Chondrocyte (in vitro differentiated cells): ENCODE results near the gene CTNS. TPM values are rescaled to one million over a fixed set of nuclear protein-coding genes. Genes with fewer than 3 reads are reported as not detected.
A peak's percentile ranks its signal among the peaks of the same experiment; 100 is the strongest.

Experiments
- DNase-seq: peaks from one replicate; pipeline ENCODE4 v3.0.0; 2021; ENCODE audit warnings: mixed read lengths, low spot score
- H3K27ac Mint-ChIP-seq: one replicate; pipeline ENCODE4 v1.8.0; 2021; ENCODE audit warnings: mild to moderate bottlenecking, moderate library complexity, mixed read lengths; ENCODE audit not compliant: unreplicated experiment
- H3K27me3 Mint-ChIP-seq: 2 replicates; pipeline ENCODE4 v1.8.0; 2021; ENCODE audit warnings: low read depth, mixed read lengths
- H3K36me3 Mint-ChIP-seq: 2 replicates; pipeline ENCODE4 v1.8.0; 2021; ENCODE audit warnings: low read depth, mixed read lengths
- H3K4me1 Mint-ChIP-seq: 2 replicates; pipeline ENCODE4 v1.8.0; 2021; ENCODE audit warnings: low read depth, mild to moderate bottlenecking, mixed read lengths
- H3K4me3 Mint-ChIP-seq: one replicate; pipeline ENCODE4 v1.8.0; 2021; ENCODE audit warnings: mild to moderate bottlenecking, moderate library complexity, mixed read lengths; ENCODE audit not compliant: unreplicated experiment
- H3K9me3 Mint-ChIP-seq: 2 replicates; pipeline ENCODE4 v1.8.0; 2021; ENCODE audit warnings: low read depth, mixed read lengths
- CTCF ChIP-seq: fragments of 200-600 bp; sonication (generic); IDR thresholded peaks from 2 replicates; pipeline ENCODE4 v1.5.0; 2021; ENCODE audit warnings: antibody characterized with exemption, mild to moderate bottlenecking, moderate library complexity
- total RNA-seq: library from RNA; stranded (reverse); gene quantifications from 3 replicates; pipeline ENCODE4 v1.2.1, GENCODE V29; 2021

Gene CTNS
- total RNA-seq, 1 donor from 2014 or later = 17.8 TPM

DNA sequence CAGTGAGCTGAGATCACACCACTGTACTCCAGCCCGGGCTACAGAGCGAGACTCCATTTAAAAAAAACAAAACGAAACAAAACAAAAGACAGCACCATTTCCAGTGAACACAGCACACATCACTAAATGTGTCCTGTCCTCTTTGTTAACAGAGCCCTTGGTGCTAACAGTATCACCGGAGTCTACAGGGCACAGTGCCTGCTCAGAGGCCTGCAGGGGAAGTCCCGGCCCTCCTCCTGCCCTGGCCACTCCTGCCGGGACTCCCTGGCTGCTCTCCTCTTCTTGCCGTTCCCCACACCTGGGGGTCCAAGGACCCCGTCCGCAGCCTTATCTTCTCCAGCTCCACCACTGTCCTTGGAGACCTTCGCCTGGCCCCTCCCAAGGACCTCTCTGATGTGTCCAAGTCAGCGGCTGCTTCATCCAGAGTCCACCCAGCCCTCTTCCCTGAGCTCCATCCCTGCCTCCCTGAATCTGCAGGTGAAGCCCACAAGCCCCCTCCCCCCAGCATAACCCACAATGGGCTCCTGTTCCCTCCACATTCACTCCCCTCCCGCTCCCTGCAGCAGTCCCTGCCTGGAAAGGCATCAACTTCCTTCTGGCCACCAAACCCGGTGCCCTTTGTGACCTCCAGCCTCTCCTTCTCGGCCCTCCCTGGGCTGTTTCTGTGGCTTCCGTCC lies 35.9 kb upstream of the CTNS start:
- DNase-seq = no peak
- H3K4me3 Mint-ChIP-seq = no peak overlapping the region
- peaks cover 4% of the 10 kb centered on the region for H3K36me3 Mint-ChIP-seq
- H3K27me3 Mint-ChIP-seq = no peaks in the 10 kb centered on the region
- H3K4me1 Mint-ChIP-seq = no peaks in the 10 kb centered on the region
- no peak for TF ChIP-seq CTCF
- H3K27ac Mint-ChIP-seq = no peak overlapping the region
- H3K9me3 Mint-ChIP-seq = no peaks in the 10 kb centered on the region

DNA sequence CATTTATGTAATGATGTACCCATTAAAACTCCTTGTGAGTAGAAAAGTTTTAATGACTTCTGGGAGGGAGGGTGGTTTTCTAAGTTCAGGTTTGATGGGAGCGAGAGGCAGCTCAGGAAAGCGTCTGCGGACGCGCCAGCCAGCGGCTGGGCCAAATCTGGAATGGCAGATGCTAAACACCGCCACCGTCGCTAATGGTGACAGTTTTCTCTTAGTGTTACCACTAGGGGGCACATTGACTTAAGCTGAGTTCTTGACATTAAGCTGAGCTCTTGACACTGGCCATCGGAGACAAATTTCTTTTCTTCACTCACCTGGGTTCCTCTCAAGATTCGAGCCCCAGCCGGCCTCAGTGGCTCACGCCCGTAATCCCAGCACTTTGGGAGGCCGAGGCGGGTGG lies 34.1 kb upstream of the CTNS start:
- no peaks in the 10 kb centered on the region for H3K27me3 Mint-ChIP-seq
- H3K36me3 Mint-ChIP-seq = peaks cover 4% of the 10 kb centered on the region
- H3K9me3 Mint-ChIP-seq = no peaks in the 10 kb centered on the region
- peak; percentile 63 for TF ChIP-seq CTCF
- no peak overlapping the region for H3K4me3 Mint-ChIP-seq
- H3K27ac Mint-ChIP-seq = no peak overlapping the region
- no peaks in the 10 kb centered on the region for H3K4me1 Mint-ChIP-seq
- DNase-seq = no peak

GRCh38 chr17:3603119-3603869 lies 33.3 kb upstream of the CTNS start:
- H3K9me3 Mint-ChIP-seq = no peaks in the 10 kb centered on the region

DNA sequence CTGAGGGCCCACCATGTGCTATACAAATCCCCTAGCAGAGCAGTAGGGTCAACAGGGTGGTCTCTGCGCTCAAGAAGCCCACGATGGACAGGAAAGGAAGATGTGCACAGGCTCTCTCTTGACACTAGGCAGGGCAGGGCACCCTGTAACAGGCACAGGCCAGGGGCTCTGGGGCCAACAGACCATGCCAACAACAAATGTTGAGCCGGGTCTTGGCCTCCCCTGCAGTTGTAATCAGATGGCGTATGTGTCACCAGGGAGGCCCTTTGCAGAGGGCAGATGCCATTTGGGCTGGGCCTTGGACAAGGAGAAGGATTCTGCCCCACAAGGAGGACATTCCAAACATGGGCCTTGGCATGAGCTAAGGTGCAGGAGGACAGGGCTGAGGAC lies 32.7 kb upstream of the CTNS start:
- Mint-ChIP-seq H3K9me3 (no peaks in the 10 kb centered on the region), H3K27me3 (no peaks in the 10 kb centered on the region), H3K4me1 (no peaks in the 10 kb centered on the region), H3K4me3 (no peak overlapping the region), H3K36me3 (peaks cover 7% of the 10 kb centered on the region), H3K27ac (no peak overlapping the region)
- TF ChIP-seq CTCF = no peak
- DNase-seq = no peak

More at GRCh38 chr17:3603119-3603869, 33.3 kb upstream of the CTNS start:
- no peak for TF ChIP-seq CTCF
- Mint-ChIP-seq H3K4me3 (no peak overlapping the region), H3K4me1 (no peaks in the 10 kb centered on the region), H3K36me3 (peaks cover 6% of the 10 kb centered on the region), H3K27me3 (no peaks in the 10 kb centered on the region), H3K27ac (no peak overlapping the region)
- DNase-seq = no peak

GRCh38 chr17:3609689-3610088 lies 26.9 kb upstream of the CTNS start:
- H3K9me3 Mint-ChIP-seq = no peaks in the 10 kb centered on the region

More at GRCh38 chr17:3609689-3610088, 26.9 kb upstream of the CTNS start:
- TF ChIP-seq CTCF = no peak
- Mint-ChIP-seq H3K27ac (no peak overlapping the region), H3K4me1 (no peaks in the 10 kb centered on the region), H3K36me3 (peaks cover 22% of the 10 kb centered on the region), H3K27me3 (no peaks in the 10 kb centered on the region), H3K4me3 (no peak overlapping the region)
- no peak for DNase-seq
